Daoy (cell line): ENCODE data around the gene CHST7. TPM values are rescaled to one million over a fixed set of nuclear protein-coding genes. Genes with fewer than 3 reads are reported as not detected.

Experiments
- total RNA-seq: library from RNA; depleted of rRNA; stranded (reverse); fragments of >200 nt; shearing (Covaris generic); gene quantifications from 2 replicates; pipeline ENCODE4 v1.2.3, GENCODE V29; 2014; rRNA removed

Gene CHST7
- total RNA-seq, 1 experiment from 2014 or later = 4.4 TPM

Other genes starting within 250 kb of the CHST7 start
- gene ZNF674, start 28.3 kb upstream of the CHST7 start, total RNA-seq = 2.2 and 5.4 TPM in 2 replicates
- 13.1 and 26.8 TPM in 2 replicates for gene SLC9A7, start 185.4 kb downstream of the CHST7 start, total RNA-seq